GM19372 (cell line): ENCODE data around the gene MYO3B.
"Not testable (repeated sequence)": the region's sequence is repeated elsewhere in the genome, so short reads cannot be mapped to it uniquely, and the experiment has no call there.

Experiments used
- ATAC-seq: cut with Tn5 transposase; IDR thresholded peaks from one replicate; pipeline ENCODE4 v1.9.1; 2021; ENCODE audit warnings: mild to moderate bottlenecking, low read depth, moderate library complexity; ENCODE audit not compliant: unreplicated experiment

Gene MYO3B

GRCh38 chr2:170258382-170258781 is 80.4 kb downstream of the MYO3B start:
- no peak for ATAC-seq

DNA sequence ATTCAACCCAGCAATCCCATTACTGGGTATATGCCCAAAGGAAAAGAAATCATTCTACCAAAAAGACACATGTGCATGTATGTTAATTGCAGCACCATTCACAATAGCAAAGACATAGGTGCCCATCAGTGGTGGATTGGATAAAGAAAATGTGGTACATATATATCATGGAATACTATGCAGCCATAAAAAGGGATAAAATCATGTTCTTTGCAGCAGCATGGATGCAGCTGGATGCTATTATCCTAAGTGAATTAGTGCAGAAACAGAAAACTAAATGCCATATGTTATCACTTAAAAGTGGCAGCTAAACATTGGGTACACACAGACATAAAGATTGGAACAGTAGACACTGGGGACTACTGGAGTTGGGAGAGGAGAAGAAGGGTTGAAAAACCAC is 82.2 kb downstream of the MYO3B start:
- ATAC-seq: no peak

DNA sequence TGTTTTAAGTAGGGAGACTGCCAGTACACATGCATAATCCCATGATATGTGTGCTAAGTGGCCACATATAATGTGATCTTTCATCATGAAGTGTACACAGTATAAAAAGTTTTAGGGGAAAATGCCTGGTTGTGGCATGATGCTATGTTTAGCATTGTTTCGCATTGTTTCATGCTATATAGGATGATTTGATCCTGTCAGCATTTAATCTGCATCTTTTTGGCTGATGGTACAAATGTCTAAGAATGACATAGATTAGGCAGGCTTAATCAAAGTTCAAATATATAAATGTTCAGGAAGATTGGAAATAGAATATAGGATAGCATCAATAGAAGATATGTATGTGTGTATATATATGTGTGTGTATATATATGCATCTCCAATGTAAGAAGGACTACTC is 83.6 kb downstream of the MYO3B start:
- no peak for ATAC-seq

DNA sequence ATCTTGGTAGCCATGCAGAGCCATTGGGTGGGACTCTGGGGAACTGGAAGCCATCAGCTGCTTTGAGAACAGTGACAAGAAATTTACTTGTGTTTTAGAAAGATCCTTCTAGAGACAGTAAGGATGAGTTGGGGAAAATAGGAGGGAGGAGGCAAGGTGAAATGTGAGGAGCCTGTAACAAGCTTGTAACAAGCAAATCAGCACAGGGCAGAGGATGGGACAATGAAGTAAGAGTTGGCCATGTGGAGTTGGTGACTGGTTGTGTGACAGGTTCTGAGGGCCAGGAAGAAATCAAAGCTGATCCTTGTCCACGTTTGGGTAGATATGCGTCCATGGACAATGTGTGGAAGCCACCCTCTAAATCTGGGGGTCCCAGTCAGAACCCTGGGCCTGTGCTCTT is 84.4 kb downstream of the MYO3B start:
- ATAC-seq: no peak

GRCh38 chr2:170262806-170263205 is 84.9 kb downstream of the MYO3B start:
- no peak for ATAC-seq

DNA sequence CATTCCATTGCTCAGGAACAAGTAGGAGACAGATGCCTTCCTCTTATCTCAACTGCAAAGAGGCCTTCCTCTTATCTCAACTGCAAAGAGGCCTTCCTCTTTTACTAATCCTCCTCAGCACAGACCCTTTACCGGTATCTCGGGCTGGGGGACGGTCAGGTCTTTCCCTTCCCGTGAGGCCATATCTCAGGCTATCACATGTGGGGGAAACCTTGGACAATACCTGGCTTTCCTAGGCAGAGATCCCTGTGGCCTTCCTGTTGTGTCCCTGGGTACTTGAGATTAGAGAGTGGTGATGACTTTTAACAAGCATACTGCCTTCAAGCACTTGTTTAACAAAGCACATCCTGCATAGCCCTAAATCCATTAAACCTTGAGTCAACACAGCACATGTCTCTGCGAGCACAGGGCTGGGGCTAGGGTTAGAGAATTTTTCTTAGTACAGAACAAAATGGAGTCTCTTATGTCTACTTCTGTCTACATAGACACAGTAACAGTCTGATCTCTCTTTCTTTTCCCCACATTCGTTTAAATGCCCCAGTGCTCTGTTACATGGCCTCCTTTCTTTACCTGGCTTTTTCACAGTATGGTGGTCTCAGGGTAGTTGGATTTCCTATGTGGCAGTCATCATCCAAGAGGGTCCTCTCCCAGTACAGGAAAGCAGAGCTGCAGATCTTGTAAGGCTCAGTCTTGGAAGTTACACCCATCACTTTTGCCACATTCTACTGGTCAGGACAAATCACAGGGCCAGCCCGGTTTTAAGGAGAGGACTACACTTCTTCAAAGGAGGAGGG is 86.0 kb downstream of the MYO3B start:
- ATAC-seq: not testable (repeated sequence)

DNA sequence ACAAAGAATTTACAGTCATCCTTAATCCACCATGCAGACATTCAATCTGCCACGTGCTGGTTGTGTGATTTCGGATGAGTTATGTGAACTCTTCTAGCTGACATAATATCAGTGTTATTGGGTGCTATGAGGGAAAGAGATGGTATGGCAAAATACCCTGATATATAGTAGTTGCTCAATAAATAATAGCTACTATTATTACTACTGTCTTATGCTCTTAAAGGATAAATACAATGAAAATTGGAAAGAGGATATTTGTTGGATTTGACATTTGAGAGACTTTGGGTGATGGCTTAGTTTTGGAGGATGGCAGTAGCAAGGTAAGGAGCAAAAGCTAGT is 86.5 kb downstream of the MYO3B start:
- ATAC-seq: no peak

DNA sequence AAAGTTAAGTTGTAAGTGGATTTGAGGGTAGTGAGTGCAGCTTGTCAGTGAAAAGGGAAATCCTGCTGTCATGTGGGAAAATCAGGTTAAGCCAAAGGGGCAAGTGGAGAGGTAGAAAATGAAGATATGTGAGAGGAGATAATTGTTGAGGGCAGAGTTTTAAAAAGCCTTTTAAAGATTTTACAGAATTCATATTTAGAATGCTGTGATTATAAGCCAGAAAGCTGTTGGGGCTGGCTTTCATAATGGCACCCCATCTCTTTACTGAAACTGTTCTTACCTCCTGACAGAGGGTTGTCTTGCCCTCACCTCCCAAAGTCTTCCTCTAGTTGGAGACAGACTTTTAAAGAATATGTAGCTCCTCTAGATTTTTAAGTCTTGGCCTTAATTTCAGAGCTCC is 86.9 kb downstream of the MYO3B start:
- no peak for ATAC-seq

GRCh38 chr2:170265321-170265720 is 87.4 kb downstream of the MYO3B start:
- ATAC-seq: no peak

GRCh38 chr2:170266358-170266757 is 88.4 kb downstream of the MYO3B start:
- ATAC-seq: no peak

DNA sequence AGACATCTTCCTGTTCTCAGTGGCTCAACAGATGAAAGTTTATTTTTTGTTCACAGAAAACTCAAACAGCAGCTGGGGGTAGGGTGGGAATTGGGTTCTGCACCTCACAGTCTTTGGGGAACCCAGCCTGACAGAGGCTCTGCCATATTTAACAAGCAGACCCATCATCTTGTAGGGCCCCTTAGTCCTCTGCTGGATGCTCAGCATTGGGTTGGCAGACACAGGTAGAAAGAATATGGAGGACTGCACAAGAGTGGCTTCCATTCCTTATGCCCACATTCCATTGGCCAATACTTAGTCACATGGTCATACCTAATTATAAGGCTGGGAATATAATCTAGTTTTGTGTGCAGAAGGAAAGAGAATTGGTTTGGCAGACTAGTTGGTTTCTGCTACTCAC is 89.1 kb downstream of the MYO3B start:
- ATAC-seq: no peak

DNA sequence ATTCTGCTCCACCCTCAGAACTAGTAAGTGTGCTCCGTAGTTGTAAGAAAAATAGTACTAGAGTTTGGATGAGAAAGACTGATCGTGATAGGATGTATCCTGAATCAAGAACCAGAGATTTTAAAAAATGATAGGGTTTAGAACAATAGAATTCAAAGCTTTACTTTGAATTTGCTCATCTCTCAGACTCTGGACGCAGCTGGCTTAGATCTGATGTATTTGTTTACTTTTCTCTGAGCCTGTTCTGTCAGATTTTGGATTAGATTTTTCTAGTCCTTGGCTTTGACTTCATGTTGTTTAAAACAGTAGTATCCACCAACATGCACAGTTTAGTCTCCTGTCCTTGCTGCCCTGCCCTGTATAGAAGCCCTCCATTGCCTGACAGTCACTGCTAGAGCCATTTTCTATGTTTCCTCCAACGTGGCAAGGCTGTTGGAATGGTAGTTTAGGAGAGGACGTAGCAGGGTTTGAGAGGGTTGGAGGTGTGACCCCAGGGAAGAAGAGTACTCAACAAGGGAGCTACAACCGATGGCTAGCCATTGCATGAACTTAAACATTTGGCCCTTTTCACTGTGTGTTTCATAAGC is 92.4 kb downstream of the MYO3B start:
- no peak for ATAC-seq

DNA sequence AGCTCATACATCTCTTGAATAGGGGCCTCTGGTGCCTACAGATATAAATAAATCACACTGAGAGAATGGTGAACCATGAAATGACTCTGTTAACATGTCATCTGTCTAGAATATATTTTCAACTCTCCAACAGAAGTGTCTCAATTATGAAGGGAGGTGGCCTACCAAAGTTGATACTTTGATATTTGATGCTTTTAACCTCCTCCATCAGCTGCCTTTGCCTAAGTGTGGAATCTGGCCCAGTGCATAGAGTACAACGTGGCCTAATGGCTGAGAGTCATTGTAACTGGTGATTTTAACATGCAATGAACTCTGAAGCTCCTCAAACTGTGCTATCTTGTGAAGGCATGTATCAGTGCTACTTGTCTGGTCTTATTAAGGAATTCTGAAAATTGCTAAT is 93.4 kb downstream of the MYO3B start:
- ATAC-seq: no peak

DNA sequence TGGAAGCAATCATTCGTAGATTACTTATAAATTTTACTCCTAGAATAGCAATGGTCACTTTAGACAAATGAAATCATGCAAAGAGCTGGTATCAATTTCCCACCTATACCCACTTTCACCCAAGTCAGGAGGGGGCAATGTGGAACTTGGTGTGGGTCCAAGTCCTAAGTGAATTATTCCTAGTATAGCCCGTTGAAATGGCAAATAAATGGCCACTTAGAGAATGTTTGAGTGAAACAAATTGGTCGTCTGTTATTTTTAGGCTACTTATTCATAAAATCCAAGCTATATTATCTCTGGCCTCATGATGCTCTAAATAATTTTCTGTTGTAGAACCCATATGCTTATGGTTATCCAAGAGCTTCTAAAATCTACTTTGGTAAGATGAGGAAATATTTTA is 98.1 kb downstream of the MYO3B start:
- ATAC-seq: no peak

- no peak for ATAC-seq
Measured at GRCh38 chr2:170276925-170277629, 99.1 kb downstream of the MYO3B start.

DNA sequence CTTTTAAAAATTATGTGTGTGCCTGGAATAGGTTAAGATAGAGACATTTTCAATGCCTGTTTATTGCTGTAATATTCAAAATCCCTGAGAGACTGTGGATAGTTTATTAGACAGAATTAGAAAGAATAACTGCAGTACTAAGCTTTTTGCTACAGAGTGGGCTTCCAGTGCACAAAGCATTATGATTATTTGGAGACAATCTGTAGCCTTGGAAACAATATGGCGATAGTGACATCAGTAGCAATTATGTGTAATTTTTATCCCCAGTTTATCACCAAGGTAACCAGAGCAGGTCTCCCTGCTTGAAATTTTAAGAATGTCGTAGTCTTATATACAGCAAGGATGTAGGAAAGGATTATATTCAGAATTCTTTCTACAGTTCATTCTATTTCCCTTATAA is 100.0 kb downstream of the MYO3B start:
- ATAC-seq: no peak

DNA sequence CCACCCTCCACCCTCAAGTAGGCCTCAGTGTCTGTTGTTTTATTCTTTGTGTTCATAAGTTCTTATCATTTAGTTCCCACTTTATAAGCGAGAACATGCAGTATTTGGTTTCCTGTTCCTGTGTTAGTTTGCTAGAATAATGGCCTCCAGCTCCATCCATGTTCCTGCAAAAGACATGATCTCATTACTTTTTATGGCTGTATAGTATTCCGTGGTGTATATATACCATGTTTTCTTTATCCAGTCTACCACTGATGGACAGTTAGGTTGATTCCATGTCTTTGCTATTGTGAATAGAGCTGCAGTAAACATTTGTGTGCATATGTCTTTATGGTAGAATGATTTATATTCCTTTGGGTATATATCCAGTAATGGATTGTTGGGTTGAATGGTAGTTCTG is 101.7 kb downstream of the MYO3B start:
- not testable (repeated sequence) for ATAC-seq

GRCh38 chr2:170282851-170283250 is 104.9 kb downstream of the MYO3B start:
- ATAC-seq: no peak

DNA sequence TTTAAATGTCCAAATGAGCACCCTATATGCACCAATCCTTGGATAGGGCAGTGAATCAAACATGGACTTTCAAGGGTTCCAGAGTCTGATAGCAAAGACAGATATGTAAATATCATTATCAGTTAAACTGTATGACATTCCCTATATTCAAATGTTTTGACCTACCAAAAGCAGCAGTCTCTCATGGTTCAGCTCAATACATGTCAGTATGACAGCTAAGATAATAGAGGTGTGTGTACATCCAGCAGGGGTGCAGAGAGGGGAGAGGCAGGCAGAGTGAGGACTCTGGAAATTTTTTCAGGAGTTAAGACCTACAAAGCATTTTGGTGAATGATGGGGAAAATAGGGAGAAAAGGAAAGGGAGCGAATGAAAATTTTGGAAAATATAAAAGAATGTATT is 106.3 kb downstream of the MYO3B start:
- no peak for ATAC-seq

GRCh38 chr2:170288859-170289258 is 110.9 kb downstream of the MYO3B start:
- ATAC-seq: no peak

- no peak for ATAC-seq
Measured at GRCh38 chr2:170291474-170291873, 113.5 kb downstream of the MYO3B start.

DNA sequence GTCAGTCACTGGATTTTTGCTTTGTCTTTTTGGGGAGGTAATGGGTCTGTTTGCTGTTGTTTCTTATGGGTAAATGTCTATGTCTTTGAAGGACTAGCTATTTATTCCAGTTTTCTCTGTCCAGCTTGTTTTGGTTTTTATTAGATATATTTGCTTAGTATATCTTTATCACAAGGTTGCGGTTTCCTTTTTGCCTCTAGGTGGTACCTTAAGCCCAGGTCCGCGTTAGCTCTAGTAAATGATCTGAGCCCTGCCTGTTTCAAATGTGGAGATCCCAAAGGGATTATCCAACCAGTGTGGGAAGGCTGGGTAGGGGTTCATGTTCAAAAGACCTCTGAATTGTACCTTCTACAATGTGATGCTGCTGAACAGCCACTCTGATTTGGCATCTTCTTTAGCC is 114.5 kb downstream of the MYO3B start:
- no peak for ATAC-seq
